ENCODE results near the gene SLC16A12. TPM values are rescaled to one million over a fixed set of nuclear protein-coding genes. Genes with fewer than 3 reads are reported as not detected.

SLC16A12 gene
- total and polyA plus RNA-seq, 10 of the 15 experiments (the other 5 are each of a cell fraction or from before 2014, with no cell fraction given) = not detected

DNA sequence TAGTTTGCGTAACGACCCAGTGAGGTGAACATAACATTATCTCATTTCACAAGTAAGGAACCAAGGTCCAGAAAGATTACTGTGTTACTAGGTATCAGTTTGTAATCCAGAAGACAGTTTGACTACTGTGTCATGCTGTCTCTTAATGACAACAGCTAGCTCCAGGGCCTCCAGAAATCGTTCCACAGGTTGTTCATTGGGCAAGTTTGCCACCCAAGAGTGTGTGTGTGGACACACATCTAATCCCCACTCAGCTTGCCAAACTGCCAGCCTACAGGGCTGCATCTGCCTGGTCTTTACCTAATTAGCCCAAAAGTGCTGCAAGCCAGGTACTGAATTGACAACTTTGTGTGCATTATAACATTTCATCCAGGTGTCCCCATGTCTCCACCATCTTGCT lies 27.9 kb upstream of the SLC16A12 start:
- Histone ChIP-seq H3K4me2 (ENCODE audit: control insufficient read depth, insufficient read depth) (no peak overlapping the region), H2AFZ (ENCODE audit: control insufficient read depth, low read depth, low read length) (no peak overlapping the region)
- in situ Hi-C loops (cut with MboI) = loop anchor here (10.0 kb wide), 1 partner anchor 529 kb away; no protein-coding TSS in a partner anchor

More for the DNA sequence above, 27.9 kb upstream of the SLC16A12 start:
- no peak for DNase-seq (ENCODE audit: low read depth, low spot score)
- no peaks in the 10 kb centered on the region for H3K79me2 ChIP-seq (ENCODE audit: control insufficient read depth, insufficient read depth, low read length)
- FAIRE-seq = no peak
- no peaks in the 10 kb centered on the region for H3K9me3 ChIP-seq (replicated peaks; ENCODE audit: control insufficient read depth, insufficient read depth, low read length)
- no peak overlapping the region for H3K9ac ChIP-seq (ENCODE audit: control insufficient read depth, insufficient read depth, low read length)
- H4K20me1 ChIP-seq (ENCODE audit: control insufficient read depth, insufficient read depth) = no peaks in the 10 kb centered on the region
- no peak for ATAC-seq
- ChIA-PET SMC1A (ENCODE audit: uncharacterized antibody, unreplicated experiment) (interaction anchor here (1.2 to 2.0 kb wide), 8 partner anchors 12 to 347 kb away, joined by 3 to 17 read pairs (median 6); no protein-coding TSS in a partner anchor), POLR2A (no interaction called here), CTCF (interaction anchor here (1.0 to 1.9 kb wide), 9 partner anchors 25 to 346 kb away, joined by 3 to 16 read pairs (median 6); partner anchors contain the start of gene IFIT1), RAD21 (ENCODE audit: unreplicated experiment) (interaction anchor here (0.6 to 1.6 kb wide), 3 partner anchors 128 to 149 kb away, joined by 3 to 9 read pairs (median 3); partner anchors contain the start of gene IFIT5)
- TF ChIP-seq TCF3 (IDR thresholded peaks at IDR 0.05; ENCODE audit: borderline replicate concordance, insufficient read depth, low read depth, low read length) (no peak), RCOR1 (conservative IDR thresholded peaks at IDR 0.05; ENCODE audit: low read depth, low read length) (no peak), STAT3 (IDR thresholded peaks at IDR 0.05; ENCODE audit: low read depth, low read length) (no peak), ZNF207 (IDR thresholded peaks at IDR 0.05; ENCODE audit: borderline replicate concordance) (no peak), RAD51 (IDR thresholded peaks at IDR 0.05) (no peak), HDGF (IDR thresholded peaks at IDR 0.05) (no peak), SMAD1 (IDR thresholded peaks at IDR 0.05; ENCODE audit: low read depth, partially characterized antibody) (no peak), SP1 (IDR thresholded peaks at IDR 0.05; ENCODE audit: low read depth, low read length) (no peak), LARP7 (IDR thresholded peaks at IDR 0.05) (no peak), BCL11A (IDR thresholded peaks at IDR 0.05; ENCODE audit: low read depth, low read length) (no peak), WRNIP1 (IDR thresholded peaks at IDR 0.05; ENCODE audit: borderline replicate concordance, low read depth, low read length) (no peak)
- TF ChIP-seq, protein P1, sequence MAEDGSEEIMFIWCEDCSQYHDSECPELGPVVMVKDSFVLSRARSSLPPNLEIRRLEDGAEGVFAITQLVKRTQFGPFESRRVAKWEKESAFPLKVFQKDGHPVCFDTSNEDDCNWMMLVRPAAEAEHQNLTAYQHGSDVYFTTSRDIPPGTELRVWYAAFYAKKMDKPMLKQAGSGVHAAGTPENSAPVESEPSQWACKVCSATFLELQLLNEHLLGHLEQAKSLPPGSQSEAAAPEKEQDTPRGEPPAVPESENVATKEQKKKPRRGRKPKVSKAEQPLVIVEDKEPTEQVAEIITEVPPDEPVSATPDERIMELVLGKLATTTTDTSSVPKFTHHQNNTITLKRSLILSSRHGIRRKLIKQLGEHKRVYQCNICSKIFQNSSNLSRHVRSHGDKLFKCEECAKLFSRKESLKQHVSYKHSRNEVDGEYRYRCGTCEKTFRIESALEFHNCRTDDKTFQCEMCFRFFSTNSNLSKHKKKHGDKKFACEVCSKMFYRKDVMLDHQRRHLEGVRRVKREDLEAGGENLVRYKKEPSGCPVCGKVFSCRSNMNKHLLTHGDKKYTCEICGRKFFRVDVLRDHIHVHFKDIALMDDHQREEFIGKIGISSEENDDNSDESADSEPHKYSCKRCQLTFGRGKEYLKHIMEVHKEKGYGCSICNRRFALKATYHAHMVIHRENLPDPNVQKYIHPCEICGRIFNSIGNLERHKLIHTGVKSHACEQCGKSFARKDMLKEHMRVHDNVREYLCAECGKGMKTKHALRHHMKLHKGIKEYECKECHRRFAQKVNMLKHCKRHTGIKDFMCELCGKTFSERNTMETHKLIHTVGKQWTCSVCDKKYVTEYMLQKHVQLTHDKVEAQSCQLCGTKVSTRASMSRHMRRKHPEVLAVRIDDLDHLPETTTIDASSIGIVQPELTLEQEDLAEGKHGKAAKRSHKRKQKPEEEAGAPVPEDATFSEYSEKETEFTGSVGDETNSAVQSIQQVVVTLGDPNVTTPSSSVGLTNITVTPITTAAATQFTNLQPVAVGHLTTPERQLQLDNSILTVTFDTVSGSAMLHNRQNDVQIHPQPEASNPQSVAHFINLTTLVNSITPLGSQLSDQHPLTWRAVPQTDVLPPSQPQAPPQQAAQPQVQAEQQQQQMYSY (CRISPR knock-in tag; IDR thresholded peaks at IDR 0.05) = no peak
- TF ChIP-seq, protein P2, sequence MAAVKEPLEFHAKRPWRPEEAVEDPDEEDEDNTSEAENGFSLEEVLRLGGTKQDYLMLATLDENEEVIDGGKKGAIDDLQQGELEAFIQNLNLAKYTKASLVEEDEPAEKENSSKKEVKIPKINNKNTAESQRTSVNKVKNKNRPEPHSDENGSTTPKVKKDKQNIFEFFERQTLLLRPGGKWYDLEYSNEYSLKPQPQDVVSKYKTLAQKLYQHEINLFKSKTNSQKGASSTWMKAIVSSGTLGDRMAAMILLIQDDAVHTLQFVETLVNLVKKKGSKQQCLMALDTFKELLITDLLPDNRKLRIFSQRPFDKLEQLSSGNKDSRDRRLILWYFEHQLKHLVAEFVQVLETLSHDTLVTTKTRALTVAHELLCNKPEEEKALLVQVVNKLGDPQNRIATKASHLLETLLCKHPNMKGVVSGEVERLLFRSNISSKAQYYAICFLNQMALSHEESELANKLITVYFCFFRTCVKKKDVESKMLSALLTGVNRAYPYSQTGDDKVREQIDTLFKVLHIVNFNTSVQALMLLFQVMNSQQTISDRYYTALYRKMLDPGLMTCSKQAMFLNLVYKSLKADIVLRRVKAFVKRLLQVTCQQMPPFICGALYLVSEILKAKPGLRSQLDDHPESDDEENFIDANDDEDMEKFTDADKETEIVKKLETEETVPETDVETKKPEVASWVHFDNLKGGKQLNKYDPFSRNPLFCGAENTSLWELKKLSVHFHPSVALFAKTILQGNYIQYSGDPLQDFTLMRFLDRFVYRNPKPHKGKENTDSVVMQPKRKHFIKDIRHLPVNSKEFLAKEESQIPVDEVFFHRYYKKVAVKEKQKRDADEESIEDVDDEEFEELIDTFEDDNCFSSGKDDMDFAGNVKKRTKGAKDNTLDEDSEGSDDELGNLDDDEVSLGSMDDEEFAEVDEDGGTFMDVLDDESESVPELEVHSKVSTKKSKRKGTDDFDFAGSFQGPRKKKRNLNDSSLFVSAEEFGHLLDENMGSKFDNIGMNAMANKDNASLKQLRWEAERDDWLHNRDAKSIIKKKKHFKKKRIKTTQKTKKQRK (IDR thresholded peaks at IDR 0.05; ENCODE audit: low read depth, low read length) = no peak
- TF ChIP-seq, protein P3, sequence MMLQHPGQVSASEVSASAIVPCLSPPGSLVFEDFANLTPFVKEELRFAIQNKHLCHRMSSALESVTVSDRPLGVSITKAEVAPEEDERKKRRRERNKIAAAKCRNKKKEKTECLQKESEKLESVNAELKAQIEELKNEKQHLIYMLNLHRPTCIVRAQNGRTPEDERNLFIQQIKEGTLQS (IDR thresholded peaks at IDR 0.05; ENCODE audit: borderline replicate concordance, extremely low read depth, low read depth, low read length) = no peak
- H3K36me3 ChIP-seq (ENCODE audit: control insufficient read depth in 2 of 2, insufficient read depth in 2 of 2, low read length in 1 of 2) = no peaks in the 10 kb centered on the region
- H3K27me3 ChIP-seq (replicated peaks in 1 of 2; ENCODE audit: control insufficient read depth in 2 of 2, insufficient read depth in 2 of 2, low read length in 1 of 2) = no peaks in the 10 kb centered on the region
- WGBS (ENCODE audit: insufficient coverage, insufficient replicate concordance, low lambda C conversion rate, missing lambda C conversion rate) = 65% methylated on average over 3 of the region's 3 CpGs
- intact Hi-C loops (cut with micrococcal nuclease; ENCODE audit: unreplicated experiment) = loop anchor here (5.0 to 10.0 kb wide), 2 partner anchors 196 to 529 kb away; no protein-coding TSS in a partner anchor
- no peaks in the 10 kb centered on the region for H3K4me1 ChIP-seq (ENCODE audit: control insufficient read depth, insufficient read depth, low read length)
- no peak overlapping the region for H3K4me3 ChIP-seq
- H3K27ac ChIP-seq (ENCODE audit: control insufficient read depth, insufficient read depth) = no peak overlapping the region
- no TSS peak for BruUV-seq (replicated peaks)
